GM12865 (cell line): Measurements from ENCODE around the gene RAB27A.
"Not testable (repeated sequence)": the region's sequence is repeated elsewhere in the genome, so short reads cannot be mapped to it uniquely, and the experiment has no call there.

Source experiments
- DNase-seq: peaks from one replicate; pipeline ENCODE4 v3.0.0; 2010; ENCODE audit warnings: low read depth
- H3K4me3 ChIP-seq: 2 replicates; pipeline ENCODE4 v1.5.1; 2011; ENCODE audit warnings: mild to moderate bottlenecking, low read depth, low read length, control low read depth
- TF ChIP-seq, protein P1 (sequence below): IDR thresholded peaks from 2 replicates; pipeline ENCODE4 v1.5.1; 2011; ENCODE audit warnings: low read length, control low read depth, low read depth, inconsistent platforms; ENCODE audit not compliant: insufficient read depth; ENCODE audit errors: missing control alignments

RAB27A gene

DNA sequence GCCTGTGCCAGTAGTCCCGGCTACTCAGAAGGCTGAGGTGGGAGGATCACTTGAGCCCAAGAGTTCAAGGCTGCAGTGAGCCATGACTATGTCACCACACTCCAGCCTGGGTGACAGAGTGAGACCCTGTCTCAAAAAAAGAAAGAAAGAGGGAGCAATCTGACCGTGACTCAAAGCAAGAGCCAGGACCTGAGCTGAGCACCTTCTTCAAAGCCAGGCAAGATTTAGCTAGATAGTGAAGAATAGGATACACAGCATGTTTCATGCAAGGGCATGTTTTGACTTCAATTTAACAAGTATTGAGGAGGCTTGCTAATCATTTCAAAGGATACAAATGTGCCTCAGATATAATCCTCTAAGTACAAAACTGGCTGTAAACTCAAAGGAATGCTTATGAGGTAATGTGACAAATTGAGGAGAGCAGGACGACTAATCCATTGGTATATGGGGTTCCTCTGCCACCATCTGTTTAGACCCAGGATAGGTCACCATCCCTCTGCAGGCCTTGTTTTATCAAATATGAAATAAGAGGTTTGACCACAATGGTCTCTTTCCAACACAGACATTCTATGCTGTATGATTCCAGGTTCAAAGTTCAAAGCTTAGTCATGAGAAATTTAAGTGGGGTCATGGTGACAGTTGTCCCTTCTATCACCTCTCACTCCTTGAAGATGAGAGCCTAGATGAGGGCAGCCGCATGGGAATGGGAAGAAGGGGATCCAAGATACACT, 33.2 kb downstream of the RAB27A start:
- TF ChIP-seq, protein P1, sequence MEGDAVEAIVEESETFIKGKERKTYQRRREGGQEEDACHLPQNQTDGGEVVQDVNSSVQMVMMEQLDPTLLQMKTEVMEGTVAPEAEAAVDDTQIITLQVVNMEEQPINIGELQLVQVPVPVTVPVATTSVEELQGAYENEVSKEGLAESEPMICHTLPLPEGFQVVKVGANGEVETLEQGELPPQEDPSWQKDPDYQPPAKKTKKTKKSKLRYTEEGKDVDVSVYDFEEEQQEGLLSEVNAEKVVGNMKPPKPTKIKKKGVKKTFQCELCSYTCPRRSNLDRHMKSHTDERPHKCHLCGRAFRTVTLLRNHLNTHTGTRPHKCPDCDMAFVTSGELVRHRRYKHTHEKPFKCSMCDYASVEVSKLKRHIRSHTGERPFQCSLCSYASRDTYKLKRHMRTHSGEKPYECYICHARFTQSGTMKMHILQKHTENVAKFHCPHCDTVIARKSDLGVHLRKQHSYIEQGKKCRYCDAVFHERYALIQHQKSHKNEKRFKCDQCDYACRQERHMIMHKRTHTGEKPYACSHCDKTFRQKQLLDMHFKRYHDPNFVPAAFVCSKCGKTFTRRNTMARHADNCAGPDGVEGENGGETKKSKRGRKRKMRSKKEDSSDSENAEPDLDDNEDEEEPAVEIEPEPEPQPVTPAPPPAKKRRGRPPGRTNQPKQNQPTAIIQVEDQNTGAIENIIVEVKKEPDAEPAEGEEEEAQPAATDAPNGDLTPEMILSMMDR, result no peak
- no peak overlapping the region for H3K4me3 ChIP-seq
- no peak for DNase-seq

DNA sequence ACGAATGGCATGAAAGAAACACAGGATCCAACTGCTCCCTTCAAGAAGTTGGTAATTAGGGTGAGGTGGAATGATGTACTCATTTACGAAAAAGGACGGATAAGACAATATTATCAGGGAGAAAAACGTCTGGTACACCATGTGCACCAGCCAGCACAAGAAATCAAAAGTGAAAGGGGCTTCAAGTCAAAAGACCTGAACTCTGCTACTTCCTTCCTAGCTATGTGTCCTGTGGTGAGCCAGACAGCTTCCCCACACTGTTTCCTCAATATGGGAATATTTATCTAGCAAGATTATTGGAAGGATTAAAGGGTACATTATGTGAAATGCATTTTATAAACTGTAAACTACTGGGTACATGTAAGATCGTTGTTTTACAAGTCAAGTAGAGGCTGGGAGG, 33.9 kb downstream of the RAB27A start:
- DNase-seq, result peak; percentile 41
- H3K4me3 ChIP-seq, result peak overlapping the region; percentile 31
- TF ChIP-seq, protein P1, result no peak

DNA sequence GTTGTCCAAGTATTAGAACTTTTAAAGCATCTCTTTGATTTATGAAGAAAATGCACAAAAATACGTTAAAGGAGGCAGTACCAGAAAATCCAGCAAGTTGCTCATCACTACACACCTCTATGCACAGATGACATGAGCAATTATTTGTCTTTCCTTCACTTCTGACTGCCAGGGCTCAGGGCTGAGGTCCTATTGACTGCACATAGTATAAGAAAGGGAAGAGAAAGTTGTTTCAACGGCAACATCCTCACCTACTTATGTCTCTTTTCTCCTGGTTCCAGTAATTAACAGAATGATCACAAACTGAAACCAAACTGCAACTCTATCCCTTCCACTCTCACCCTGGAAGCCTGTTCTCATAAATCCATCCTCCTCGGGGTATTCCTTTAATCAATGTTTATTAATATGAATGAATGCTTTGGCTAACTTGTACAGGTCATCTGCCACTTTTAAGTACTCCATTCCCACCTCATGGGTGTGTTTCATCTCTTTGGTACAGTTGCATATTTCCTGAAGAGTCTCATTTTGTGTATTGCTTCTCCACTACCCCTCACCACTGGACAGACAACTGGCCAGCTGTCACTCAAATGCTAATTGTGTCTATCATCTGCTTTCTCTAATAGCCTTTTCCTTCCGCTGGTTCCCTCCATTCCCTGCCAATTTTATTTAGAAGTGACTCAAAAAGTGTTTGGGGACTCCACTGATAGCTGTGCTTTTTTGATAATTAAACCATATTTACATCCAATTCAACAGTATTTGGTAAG, 34.5 kb downstream of the RAB27A start:
- DNase-seq, result peak; percentile 37
- TF ChIP-seq, protein P1, result no peak
- peak overlapping the region; percentile 31 for H3K4me3 ChIP-seq

DNA sequence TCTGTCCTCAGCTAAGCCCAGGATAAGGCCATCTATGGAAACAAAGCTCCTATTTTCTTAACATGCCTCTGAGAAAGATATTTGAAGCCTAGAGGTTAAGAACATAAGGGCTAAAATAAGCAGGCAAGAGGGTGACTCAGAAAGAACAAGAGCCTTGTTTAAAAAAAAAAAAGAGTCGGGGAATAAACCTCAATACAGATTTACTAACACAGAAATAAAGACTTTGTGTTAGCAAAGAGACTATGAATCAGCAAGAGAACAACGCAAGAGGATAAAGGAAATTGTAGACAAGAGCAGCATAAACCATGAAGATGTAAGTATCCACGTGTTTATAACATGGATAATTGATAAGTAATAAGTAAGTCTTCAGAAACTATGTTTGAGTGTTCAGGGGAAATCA, 36.0 kb downstream of the RAB27A start:
- DNase-seq, result no peak
- no peak overlapping the region for H3K4me3 ChIP-seq
- TF ChIP-seq, protein P1, result no peak

DNA sequence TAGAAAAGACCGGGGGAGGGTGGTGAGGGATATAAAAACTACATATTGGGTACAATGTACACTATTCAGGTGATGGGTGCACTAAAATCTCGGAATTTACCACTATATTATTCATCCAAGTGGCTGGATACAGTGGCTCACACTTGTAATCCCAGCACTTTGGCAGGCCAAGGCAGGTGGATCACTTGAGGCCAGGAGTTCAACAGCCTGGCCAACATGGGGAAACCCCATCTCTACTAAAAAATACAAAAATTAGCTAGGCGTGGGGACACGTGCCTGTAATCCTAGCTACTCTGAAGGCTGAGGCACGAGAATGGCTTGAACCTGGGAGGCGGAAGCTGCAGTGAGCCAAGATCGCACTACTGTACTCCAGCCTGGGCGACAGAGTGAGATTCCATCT, 37.4 kb downstream of the RAB27A start:
- DNase-seq, H3K4me3 ChIP-seq: not testable (repeated sequence)

DNA sequence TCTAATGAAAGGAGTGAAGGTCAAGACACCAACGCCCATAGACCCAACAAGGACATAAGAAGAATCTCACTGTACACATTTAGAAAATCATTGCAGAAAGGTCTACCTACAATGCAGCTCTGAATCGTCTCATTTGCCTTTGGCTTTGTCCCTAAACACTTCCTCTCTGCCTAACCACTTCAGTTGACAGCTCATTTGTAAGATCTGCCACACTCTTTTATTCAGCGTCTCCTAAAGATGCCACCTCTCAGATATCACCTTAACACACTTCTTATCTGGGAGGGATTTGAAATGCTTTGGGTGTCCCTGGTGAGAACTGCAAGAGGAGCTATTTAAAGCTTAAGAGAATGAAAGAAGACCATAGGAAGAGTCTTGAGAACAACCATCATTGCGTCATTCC, 38.7 kb downstream of the RAB27A start:
- no peak for DNase-seq
- H3K4me3 ChIP-seq, result no peak overlapping the region
- TF ChIP-seq, protein P1, result no peak

DNA sequence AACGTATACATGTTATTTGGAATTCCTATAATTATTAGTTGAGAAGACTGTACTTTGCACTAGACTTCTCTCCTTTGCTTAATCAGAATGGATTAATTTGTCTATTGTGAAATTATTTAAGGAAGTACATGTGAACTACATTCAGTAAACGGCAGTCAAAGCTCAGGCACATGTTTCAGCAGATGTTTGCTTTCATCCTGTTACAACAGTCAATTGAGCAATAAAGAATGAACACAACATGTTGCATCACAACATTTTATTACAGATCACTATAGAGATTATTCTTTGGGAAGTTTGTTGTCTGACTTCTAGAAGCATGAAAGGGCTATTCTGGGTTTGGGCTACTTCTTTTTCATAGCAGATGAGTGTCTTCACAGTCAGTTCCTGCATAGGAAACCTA, 39.2 kb downstream of the RAB27A start:
- no peak for DNase-seq
- H3K4me3 ChIP-seq, result no peak overlapping the region
- TF ChIP-seq, protein P1, result no peak

DNA sequence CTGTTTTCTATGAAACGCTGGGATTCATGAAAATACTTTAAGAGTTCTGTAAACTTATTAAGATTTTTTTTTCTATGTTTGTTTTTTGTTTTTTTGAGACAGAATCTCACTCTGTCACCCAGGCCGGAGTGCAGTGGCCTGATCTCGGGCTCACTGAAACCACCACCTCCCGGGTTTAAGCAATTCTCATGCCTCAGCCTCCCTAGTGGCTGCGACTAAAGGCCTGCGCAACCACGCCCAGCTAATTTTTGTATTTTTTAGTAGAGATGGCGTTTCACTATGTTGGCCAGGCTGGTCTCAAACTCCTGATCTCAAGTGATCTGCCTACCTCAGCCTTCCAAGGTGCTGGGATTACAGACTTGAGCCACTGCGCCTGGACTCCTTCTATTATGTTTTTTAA, 39.7 kb downstream of the RAB27A start:
- not testable (repeated sequence) for DNase-seq

More for the DNA sequence above, 39.7 kb downstream of the RAB27A start:
- not testable (repeated sequence) for H3K4me3 ChIP-seq
